Femur (tissue), 1 donor: ENCODE measurements around the gene PLEKHM2.

Experiments
- DNase-seq: peaks from one replicate; pipeline ENCODE4 v3.0.0-alpha.2; 2017

PLEKHM2 gene

GRCh38 chr1:15742339-15742801 is 58.2 kb downstream of the PLEKHM2 start, which contains the start of gene TMEM82:
Gene TMEM82, plus strand, starts transcription at chr1:15742499. Its CDS starts 61 bp downstream, at chr1:15742560.
- no peak for DNase-seq

- no peak for DNase-seq
Measured at GRCh38 chr1:15744122-15744679, 60.1 kb downstream of the PLEKHM2 start.

- DNase-seq, result no peak
Measured at GRCh38 chr1:15747378-15747777, 63.3 kb downstream of the PLEKHM2 start.

- no peak for DNase-seq
Measured at GRCh38 chr1:15748264-15748663, 64.1 kb downstream of the PLEKHM2 start.

DNA sequence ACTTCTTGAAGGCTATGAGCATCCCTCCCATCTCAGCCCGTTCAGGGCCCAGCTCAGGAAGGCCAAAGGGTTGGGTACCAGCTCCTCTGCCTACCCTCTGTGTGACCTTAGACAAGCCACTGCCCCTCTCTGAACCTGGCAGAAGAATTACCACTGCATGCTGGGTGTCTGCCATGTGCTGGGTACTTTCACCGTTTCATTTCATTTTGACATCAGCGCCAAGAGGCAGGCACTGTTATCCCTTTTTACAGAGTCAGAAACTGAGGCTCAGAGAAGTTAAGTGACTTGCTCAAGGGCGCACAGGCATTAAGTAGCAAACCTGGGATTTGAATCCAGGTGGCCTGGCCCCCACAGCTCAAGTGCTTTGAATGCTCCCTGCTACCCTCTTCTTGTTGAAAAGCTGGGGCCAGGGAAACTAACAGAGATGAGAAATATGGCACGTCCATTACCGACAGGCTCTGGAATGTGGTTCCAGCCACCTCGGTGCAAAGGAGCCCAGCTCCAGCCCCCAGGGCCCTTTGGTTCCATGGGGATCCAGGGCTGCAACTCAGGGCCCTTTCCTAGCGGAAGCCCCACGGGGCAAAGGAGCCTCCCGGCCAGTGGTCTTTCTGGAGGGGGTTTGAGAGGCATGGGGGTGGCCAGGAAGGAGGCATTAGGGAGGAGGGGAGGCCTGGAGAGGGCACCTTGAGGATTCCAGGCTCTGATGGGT is 64.7 kb downstream of the PLEKHM2 start:
- DNase-seq, result no peak

- no peak for DNase-seq
Measured at GRCh38 chr1:15749399-15750291, 65.5 kb downstream of the PLEKHM2 start.

- DNase-seq, result no peak
Measured at GRCh38 chr1:15750924-15751323, 66.8 kb downstream of the PLEKHM2 start.

DNA sequence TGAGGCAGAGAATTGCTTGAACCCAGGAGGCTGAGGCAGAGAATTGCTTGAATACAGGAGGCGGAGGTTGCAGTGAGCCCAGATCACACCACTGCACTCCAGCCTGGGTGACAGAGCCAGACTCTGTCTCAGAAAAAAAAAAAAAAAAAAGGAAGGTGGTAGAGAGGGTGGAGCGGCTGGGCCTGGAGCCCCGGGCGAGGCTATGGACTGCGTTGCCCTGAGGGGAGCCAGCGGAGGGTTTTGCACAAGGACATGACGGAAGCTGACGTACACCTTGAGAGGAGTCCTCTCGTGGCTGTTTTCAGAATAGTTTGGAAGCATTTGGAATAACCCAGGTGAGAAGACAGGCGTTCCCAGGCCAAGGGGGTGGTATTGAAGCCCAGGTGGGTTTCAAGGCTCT is 67.6 kb downstream of the PLEKHM2 start:
- no peak for DNase-seq

- DNase-seq, result peak; percentile 18
Measured at GRCh38 chr1:15753776-15754175, 69.7 kb downstream of the PLEKHM2 start.

DNA sequence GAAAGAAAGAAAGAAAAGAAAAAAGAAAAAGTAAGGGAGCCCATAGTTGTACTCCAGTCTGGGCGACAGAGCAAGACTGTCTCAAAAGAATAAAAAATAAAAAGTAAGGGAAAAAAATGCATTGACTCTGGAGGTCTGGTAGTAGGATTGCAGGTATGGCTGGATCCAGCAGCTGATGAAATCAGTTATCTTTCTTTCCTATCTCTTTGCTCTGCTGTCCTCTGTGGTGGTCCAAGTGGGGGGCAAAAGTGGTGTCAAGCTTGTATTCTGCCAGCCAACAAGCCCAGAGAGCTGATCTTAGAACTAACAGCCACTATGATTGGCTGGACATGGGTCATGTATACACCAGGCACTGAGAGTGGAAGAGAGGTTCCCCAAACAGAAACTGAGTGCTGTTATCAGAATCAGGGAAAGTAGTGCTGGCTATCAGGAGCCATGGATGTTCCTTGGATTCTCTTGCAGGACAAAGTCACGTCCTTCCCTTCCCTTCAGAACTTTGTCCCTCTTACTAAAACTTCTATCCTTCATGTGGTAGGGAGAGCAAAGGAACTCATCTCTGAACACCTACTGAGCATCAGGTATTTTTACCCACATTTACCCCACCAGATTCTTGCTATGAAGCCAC is 71.0 kb downstream of the PLEKHM2 start:
- no peak for DNase-seq

- peak; percentile 28 for DNase-seq
Measured at GRCh38 chr1:15755646-15756040, 71.5 kb downstream of the PLEKHM2 start.

- DNase-seq, result peak; percentile 39
Measured at GRCh38 chr1:15756143-15757015, 72.3 kb downstream of the PLEKHM2 start.

DNA sequence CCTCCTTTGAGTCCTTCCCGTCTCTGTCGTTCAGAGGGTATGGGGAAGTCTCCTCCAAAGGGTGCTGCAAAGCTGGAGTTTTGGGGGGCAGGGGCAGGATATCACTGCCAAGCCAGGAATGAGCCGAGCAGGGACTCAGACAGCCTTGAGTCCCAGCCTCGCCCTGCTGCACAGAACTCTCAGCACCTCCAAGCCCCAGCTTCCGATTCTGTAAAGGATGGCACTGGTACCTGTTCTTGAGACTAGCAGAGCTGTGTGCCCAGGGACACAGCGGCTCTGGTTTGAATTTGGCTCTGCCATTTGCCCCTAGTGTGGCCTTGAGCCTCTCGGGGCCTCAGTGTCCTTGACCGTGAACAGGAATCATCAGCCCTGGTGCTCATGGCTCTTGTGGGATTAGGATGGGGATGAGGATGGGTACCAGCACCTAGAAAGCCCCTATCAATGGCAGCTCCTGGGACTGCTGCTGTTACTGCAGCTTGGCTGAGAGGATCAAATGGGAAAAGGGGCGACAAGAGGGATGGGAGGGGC is 73.0 kb downstream of the PLEKHM2 start:
- DNase-seq, result peak; percentile 20

DNA sequence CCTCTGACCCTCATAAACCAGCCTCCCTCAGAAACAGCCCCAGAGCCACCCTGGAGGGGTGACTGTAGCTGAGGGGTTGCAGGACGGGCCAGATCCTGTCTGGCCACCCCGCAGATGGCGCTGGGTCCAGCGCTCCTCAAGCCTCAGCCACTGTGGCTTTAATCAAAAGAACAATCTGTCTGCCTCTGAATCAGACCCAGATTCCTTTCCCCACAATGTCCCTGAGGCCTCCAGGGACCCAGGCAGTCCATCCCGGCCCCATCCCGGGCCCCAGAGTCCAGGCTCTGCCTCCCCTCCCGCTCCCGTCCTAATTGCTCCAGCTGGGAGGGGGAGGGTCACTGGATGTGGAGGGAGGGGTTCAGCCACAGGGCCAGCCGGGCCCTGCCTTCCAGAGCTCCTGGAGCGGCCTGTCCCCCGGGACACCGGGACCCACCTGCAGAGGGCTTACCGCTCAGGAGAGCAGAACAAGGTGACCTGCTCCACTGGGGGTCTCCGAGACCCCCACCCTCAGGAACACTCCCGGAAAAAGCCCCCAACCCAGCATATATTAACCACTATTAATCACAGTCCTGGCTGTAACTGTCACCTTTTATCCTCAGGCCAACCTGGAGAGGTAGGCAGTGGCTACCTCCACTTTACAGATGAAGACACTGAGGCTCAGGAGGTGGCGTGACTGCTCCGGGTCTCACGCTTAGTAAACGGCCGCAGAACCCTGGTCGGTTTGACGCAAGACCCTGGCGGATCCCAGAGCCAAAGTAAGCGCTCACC is 73.6 kb downstream of the PLEKHM2 start:
- DNase-seq, result peak; percentile 26

GRCh38 chr1:15758343-15758931 is 74.3 kb downstream of the PLEKHM2 start, which contains the start of gene FBLIM1:
Gene FBLIM1, plus strand, starts transcription at chr1:15758795. Its CDS starts 6,189 bp downstream, at chr1:15764984.
- DNase-seq, result peak; percentile 43

DNA sequence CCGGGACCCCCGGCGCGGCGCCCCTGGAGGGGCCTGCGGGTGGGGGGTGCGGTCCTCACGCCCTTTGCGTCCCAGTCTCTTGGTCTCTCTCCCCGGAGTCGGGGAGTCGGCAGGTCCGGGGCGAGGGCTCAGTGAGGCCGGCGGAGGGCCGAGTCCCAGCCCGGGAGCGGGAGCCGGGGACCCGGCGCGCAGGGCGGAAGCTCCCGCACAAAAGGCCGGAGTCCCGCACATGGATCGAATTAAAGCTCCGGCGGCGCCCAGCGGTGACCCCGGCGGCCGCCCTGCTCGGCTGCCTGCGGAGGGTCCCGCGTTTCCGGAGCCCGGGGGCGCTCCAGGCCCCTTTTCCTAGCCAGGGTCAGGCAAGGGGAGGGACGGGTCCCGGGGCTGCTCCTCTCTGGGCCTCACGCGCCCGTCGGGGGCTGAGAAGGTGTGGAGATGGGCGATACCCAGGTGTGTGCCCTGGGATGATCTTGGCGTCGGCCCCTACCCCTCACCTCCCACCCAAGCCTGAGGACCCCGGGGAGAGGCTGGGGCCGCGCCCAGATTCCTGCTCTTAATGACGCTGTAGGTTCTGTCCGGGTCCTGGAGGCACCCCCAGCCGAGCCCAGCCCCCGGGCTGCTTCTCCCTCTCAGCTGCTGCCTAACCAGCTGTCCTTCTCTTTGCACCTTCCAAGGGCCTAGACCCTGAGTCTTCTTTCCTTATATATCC is 75.0 kb downstream of the PLEKHM2 start:
- DNase-seq, result no peak

DNA sequence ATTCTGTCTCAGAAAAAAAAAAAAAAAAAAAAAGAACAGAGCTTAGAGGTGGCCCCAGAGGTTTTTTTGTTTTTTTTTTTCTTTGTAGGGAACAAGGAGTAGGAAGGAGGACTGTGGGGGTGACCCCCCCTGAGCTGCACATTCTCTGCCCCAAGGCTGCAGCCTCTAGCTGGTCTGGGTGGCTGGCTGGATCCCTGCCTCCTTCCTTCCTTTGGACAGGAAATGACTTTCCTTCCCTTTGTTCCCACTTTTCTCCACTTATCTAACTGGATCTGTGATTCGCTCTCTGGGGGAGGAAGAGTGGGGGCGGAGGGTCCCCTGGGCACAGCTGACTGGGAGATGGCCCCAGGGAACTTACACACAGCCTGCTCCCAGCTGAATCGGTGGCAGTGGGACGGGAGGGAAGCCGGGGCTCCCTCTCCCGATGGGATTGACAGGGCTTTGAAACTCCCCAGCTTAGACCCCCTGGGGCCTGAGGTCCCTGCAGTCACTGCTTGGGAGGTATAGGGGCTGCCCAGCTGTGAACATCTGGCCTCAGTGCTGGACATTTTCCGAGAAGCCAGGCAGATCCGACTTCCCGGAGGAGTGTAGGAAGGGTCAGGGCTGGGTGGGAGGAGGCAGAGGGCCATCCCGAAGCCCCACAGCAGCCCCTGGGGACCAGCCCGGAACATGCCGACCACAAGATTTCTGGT is 76.5 kb downstream of the PLEKHM2 start:
- peak; percentile 66 for DNase-seq

- DNase-seq, result no peak
Measured at GRCh38 chr1:15761366-15762128, 77.4 kb downstream of the PLEKHM2 start.
